GM21381 (cell line): ENCODE data around the gene RUBCN.
"Not testable (repeated sequence)": the region's sequence is repeated elsewhere in the genome, so short reads cannot be mapped to it uniquely, and the experiment has no call there.

Experiments used
- ATAC-seq: cut with Tn5 transposase; IDR thresholded peaks from one replicate; pipeline ENCODE4 v1.9.1; 2021; ENCODE audit warnings: mild to moderate bottlenecking, moderate library complexity; ENCODE audit not compliant: unreplicated experiment

The RUBCN gene

DNA sequence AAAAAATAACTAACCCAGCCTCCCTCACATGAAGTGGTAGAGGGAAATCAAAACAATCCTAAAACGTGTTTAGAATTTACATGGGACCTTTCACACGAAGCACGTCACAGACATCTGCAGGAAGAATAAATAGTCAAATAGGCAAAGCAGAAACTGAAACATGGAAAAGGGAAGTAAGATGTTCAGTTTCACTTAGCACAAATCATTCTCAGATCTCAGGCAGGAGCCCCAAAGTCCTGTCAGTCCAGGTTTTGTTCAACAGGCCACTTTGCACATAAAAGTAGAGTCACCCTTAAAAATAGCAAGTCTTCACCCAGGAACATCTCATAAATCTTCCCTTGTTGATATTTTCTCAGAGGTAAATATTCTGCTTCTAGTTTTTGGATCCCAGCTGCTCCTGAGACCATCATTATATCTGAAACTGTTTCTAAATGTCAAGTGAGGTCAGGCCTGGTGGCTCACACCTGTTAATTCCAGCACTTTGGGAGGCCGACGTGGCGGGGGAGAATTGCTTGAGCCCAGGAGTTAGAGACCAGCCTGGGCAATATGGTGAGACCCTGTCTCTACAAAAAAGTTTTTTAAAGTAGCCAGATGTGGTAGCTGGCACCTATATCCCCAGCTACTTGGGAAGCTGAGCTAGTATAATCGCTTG, 1.9 kb downstream of the RUBCN start:
- ATAC-seq = peak; percentile 41

- no peak for ATAC-seq
Measured at GRCh38 chr3:197733042-197733441, 3.7 kb downstream of the RUBCN start.

GRCh38 chr3:197731483-197731882, 5.2 kb downstream of the RUBCN start:
- ATAC-seq = not testable (repeated sequence)

DNA sequence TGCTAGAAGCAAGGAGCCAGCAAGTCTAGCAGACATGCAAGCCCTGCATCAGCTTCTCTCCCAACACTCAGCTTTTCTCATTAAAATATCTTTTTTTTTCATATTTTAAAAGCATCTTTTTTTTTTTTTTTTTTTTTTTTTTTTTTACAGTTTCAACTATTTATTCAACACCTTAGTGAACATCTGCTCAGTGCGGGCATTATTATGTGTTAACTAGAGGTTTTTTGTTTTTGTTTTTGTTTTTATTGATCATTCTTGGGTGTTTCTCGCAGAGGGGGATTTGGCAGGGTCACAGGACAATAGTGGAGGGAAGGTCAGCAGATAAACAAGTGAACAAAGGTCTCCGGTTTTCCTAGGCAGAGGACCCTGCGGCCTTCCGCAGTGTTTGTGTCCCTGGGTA, 5.9 kb downstream of the RUBCN start:
- ATAC-seq = not testable (repeated sequence)

- ATAC-seq = no peak
Measured at GRCh38 chr3:197730200-197730599, 6.5 kb downstream of the RUBCN start.

DNA sequence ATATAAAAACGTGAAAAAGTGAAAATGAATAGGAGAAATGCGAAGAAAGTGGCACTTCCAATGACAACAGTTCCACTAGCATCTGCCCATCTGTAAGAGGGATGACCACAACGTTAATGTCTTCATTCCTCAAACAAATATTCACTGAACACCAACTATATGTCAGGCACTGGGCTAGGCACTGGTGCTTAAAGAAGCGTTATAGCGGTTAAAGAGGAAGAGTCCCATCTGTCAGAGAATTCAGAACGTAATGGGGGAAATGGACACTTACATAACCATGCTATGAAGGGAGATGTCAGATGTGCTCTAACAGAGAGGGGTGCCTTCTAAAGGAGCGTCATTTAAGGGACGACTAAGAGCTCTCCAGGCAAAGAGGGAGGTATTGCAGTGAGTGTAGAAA, 8.2 kb downstream of the RUBCN start:
- no peak for ATAC-seq

DNA sequence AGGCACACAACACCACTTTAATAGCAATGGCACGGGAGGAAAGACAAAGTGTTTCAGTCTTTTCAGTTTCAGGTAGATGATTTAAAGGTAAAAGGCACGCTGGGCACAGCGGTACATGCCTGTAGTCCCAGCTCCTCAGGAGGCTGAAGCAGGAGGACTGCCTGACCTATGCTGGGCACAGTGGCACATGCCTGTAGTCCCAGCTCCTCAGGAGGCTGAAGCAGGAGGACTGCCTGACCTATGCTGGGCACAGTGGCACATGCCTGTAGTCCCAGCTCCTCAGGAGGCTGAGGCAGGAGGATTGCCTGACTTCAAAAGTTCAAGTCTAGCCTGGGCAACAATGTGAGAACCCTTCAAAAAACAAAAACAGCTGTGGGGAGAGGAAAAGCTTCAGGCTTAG, 8.8 kb downstream of the RUBCN start:
- not testable (repeated sequence) for ATAC-seq

GRCh38 chr3:197722734-197723133, 14.0 kb downstream of the RUBCN start:
- no peak for ATAC-seq

DNA sequence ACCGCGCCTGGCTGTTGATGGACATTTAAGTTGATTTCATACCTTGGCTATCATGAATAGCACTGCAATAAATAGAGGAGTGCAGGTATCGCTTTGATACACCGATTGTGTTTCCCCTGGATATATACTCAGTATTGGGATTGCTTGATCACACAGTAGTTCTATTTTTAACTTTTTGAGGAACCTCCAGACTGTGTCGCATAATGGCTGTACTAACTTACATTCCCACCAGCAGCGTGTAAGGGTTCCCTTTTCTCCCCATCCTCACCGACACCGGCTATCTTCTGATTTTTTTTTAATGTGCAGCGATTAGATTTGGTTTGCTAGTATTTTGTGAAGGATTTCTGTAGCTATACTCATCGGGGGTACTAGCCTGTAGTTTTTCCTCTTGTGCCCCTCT, 16.0 kb downstream of the RUBCN start:
- no peak for ATAC-seq

DNA sequence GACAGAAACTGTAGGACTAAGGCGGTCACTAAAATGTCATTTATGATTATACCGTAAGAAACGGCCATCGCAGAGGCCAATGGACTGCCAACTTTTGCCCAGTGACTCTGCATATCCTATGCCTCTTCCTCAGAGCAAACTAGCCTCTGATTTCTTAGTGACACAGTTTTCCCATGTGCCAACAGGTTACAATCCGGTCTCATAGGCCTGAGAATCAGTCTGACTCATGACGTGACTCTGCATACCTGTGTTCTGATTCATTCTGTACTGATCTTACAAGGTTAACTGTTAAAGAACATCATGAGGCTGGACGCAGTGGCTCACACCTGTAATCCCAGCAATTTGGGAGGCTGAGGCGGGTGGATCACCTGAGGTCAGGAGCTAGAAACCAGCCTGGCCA, 17.8 kb downstream of the RUBCN start:
- no peak for ATAC-seq

GRCh38 chr3:197714251-197714650, 22.5 kb downstream of the RUBCN start:
- ATAC-seq = no peak

DNA sequence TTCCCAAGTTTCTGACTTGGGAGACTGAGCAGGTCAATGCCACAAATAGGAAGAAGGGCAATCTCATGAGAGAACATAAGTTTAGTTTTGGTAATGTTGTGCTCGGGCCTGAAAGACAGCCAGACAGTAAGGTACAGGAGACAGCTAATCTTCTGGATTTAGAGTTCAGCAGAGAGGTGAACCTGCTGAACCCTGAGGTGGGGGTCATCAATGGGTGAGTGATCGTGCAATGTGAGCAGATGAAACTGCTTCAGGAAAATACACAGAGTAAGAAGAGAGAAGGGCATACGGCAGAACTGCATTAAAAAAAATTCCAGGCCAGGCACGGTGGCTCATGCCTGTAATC, 23.3 kb downstream of the RUBCN start:
- ATAC-seq = no peak

GRCh38 chr3:197711973-197712707, 24.6 kb downstream of the RUBCN start:
- peak; percentile 86 for ATAC-seq

DNA sequence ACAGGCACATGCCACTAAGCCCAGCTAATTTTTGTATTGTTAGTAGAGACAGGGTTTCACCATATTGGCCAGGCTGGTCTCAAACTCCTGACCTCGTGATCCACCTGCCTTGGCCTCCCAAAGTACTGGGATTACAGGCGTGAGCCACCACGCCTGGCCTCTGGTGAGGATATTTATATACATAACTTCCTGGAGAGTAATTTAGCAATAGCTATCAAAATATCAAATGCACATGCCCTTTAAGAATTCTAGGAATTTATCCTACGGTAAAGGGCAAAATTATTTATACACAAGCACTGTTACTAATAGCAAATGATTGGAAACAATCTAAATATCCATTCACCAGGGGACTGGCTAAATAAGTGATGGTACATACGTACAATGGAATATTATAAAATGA, 25.7 kb downstream of the RUBCN start:
- not testable (repeated sequence) for ATAC-seq

DNA sequence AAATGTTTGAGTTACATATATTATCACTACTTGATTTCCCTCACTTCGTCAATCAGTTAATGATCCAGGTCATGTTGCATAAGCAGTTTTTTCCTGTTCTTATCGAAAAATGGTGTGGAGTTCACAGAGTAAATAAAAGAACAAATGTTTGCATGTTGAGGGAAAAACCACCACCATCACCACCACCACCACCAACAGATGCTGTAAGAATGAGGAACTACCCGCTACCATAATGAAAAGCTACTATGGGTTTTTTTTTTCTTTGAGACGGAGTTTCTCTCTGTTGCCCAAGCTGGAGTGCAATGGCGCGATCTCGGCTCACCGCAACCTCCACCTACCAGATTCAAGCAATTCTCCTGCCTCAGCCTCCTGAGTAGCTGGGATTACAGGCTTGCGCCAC, 27.6 kb downstream of the RUBCN start:
- no peak for ATAC-seq

DNA sequence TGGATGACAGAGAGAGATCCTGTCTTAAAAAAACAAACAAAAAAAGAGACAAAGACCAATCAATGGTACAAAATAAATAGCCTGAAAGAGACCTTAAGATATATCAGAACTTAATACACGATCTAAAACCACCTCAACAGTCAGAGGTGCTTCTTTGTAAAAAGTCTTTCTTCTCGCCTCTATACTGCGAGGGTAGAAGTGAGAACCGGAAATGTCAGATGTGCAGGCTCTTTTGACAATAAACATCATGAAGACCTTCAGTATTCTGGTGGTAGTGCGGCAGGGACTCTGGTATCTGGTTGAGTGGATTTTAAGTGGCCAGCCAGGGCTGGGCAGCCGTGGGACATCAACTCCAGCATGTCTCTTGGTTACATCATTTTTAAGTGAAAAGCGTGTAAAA, 30.0 kb downstream of the RUBCN start:
- no peak for ATAC-seq

DNA sequence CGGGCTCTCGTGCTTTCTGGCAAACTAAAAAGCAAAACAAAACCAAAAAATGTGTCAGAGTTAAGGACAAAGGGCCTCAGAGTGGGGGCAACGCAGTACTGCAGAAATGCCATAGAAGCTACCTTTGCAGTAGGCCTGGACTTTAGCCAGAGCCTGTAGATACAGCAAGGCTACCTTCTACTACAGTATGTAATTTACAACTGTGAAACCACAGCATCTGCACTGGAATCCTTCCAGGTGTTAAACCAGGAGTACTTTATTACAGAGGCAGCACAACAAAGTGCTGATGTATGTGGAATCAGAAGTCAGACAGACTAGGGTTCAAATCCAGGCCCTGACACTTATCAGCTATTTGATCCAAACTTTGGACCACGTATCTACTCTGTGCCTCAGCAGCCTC, 34.9 kb downstream of the RUBCN start:
- ATAC-seq = no peak

DNA sequence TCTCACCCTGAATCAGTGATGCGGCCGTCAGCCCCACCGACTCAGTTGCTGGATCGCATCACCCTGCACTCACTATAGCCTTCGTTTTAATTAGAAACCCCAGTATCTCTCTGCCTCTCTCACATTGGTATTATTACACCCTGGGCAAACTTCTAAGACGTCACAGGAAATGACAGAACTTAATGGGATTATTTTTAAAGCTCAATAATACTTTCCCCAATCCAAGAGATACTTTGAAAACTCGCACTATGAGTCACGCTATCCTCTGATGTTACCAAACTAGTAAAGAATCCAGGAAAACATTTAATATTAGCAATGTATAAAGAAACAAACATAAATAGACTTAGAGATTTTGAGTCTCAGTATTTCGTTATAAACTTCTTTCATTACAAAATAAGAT, 36.6 kb downstream of the RUBCN start:
- ATAC-seq = no peak

DNA sequence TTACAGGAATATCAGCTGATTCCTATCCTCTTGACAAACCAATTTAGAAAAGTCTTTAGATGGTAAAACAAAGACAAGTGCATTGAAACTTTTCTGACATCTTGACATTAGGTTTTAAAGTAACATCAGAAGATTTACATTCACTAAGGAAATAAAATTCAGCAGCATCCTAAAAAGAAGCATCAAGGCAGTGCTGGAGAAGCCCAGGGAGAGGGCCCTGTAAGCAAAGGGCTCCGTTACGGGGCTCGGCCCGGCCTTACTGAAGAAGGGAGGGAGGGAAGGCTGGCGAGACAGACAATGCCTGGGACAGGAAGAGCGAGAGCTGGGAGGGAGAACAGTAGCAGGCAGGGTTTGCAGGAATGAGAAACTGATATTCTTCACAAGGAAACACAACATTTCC, 39.3 kb downstream of the RUBCN start:
- no peak for ATAC-seq

DNA sequence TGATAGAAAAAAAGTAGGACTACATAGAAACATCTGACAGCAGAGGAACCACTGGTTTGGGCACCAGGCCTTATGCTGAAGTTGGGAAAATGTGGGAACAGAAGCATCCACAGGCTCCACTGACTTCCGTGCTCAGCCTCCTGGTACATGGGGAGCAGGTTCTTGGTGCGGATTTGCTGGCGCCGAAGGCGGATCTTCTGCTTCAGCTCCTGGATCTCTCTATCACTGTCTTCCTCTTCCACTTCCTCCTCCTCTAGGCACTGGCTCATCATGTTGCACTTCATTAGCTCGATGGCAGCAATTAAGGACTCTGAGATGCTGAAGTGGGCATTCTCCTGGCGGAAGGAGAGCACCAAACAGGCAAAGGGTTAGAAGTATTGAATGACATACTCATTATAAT, 42.5 kb downstream of the RUBCN start:
- ATAC-seq = no peak

GRCh38 chr3:197692641-197693040, 44.1 kb downstream of the RUBCN start:
- no peak for ATAC-seq

DNA sequence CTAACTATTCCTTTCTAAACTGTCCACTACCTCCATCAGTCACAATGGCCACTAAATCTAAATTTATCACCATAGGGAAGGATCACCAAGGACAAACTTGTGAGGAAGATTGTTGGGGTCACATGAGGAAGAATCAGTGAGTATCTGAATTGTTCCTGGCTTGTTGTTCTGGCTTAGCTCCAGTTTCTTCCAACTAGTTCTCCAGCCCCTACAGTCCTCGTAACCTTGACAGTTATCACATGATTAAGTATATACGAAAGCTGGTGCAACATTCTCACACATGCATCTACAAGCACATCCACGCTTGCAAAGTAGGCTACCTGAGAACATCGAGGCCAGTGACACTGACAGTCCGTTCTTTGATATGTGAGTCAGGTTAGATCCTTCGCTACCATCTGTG, 46.0 kb downstream of the RUBCN start:
- ATAC-seq = no peak

GRCh38 chr3:197687570-197687969, 49.1 kb downstream of the RUBCN start:
- no peak for ATAC-seq
